Prostate gland (tissue), 2 donors: Measurements from ENCODE around the gene CREB3L1.

ENCODE experiments used
- CTCF ChIP-seq, 4 experiments: fragments of 200-600 bp in 2 of 4; fragments of 450-650 bp in 2 of 4; sonication (generic) in 2 of 4; IDR thresholded peaks; 1 replicate in 3 of 4; 2 replicates in 1 of 4; pipeline ENCODE4 v1.5.1; 2016 to 2019; ENCODE audit warnings: antibody characterized with exemption in 4 of 4, mild to moderate bottlenecking in 2 of 4, moderate library complexity in 2 of 4
- POLR2A ChIP-seq: fragments of 450-650 bp; IDR thresholded peaks from one replicate; pipeline ENCODE4 v1.6.1; 2016; ENCODE audit warnings: antibody characterized with exemption, mild to moderate bottlenecking
- POLR2AphosphoS5 ChIP-seq: sonication (generic); formaldehyde crosslinking; IDR thresholded peaks from one replicate; pipeline ENCODE4 v1.6.1; 2017; ENCODE audit warnings: antibody characterized with exemption

- TF ChIP-seq CTCF (IDR thresholded peaks at IDR 0.05) (no peak), POLR2AphosphoS5 (no peak), POLR2A (no peak)
Observed at GRCh38 chr11:46353698-46354097, 76.2 kb downstream of the CREB3L1 start.
